HepG2 (cell line): ENCODE measurements around the gene UBE3D. TPM values are rescaled to one million over a fixed set of nuclear protein-coding genes. Genes with fewer than 3 reads are reported as not detected.

Experiments
- ATAC-seq: fragments of 200-7000 bp; cut with Tn5 transposase; 3 replicates; pipeline ENCODE4 v1.9.1; 2020; ENCODE audit warnings: mild to moderate bottlenecking, moderate library complexity
- BruUV-seq: library from RNA; stranded (reverse); fragments of 400-500 nt; replicated peaks from 2 replicates; lab custom pipeline; 2021; lab: Mats Ljungman, UMichigan
- CTCF ChIA-PET: fragments of 300-600 bp; formaldehyde crosslinking; extraction: SDS; loops from one replicate; lab custom pipeline; 2021; ENCODE audit warnings: low total read pairs, inconsistent platforms, low intra/inter-chr PET ratio; lab: Yijun Ruan, JAX
- POLR2A ChIA-PET: fragments of 350-600 bp; sonication (Branson Sonifier 250); formaldehyde crosslinking; loops from one replicate; lab custom pipeline; 2020; ENCODE audit warnings: antibody characterized with exemption, inconsistent platforms; lab: Yijun Ruan, JAX
- DNase-seq: peaks from one replicate; pipeline ENCODE4 v3.0.0-alpha.2; 2015; ENCODE audit warnings: low spot score
- FAIRE-seq: peaks from 3 replicates; lab custom pipeline; 2011; peaks lifted over from hg19 to GRCh38; lab: Jason Lieb, UNC
- H2AFZ ChIP-seq: one replicate; pipeline ENCODE4 v1.6.1; 2011; ENCODE audit warnings: low read length, inconsistent platforms
- H3K27ac ChIP-seq: fragments of 300-600 bp; 3 replicates; pipeline ENCODE4 v1.8.0; 2011; ENCODE audit warnings: mixed run types, mild to moderate bottlenecking, mixed read lengths, low read length, inconsistent platforms; ENCODE audit not compliant: insufficient read depth; ENCODE audit errors: extremely low read length
- H3K27me3 ChIP-seq, 2 experiments: fragments of 200-600 bp in 1 of 2; 2 replicates in 1 of 2; 3 replicates in 1 of 2; pipeline versions ENCODE4 v1.6.0 to v1.8.0; 2011; ENCODE audit warnings: low read length in 2 of 2, mild to moderate bottlenecking in 2 of 2, moderate library complexity in 2 of 2, inconsistent platforms in 1 of 2; ENCODE audit not compliant: insufficient read depth in 2 of 2, control insufficient read depth in 1 of 2
- H3K36me3 ChIP-seq, 2 experiments: fragments of 200-600 bp in 1 of 2; replicated peaks in 1 of 2; 2 replicates in 1 of 2; 3 replicates in 1 of 2; pipeline versions ENCODE4 v1.5.1 to v1.8.0; 2011; ENCODE audit warnings: low read length in 2 of 2, inconsistent platforms in 1 of 2; ENCODE audit not compliant: insufficient read depth in 2 of 2, control insufficient read depth in 1 of 2
- H3K4me1 ChIP-seq: 2 replicates; pipeline ENCODE4 v1.5.1; 2012; ENCODE audit warnings: low read length, inconsistent platforms; ENCODE audit not compliant: insufficient read depth
- H3K4me2 ChIP-seq: 2 replicates; pipeline ENCODE4 v1.6.0; 2011; ENCODE audit warnings: low read depth, low read length, inconsistent platforms
- H3K4me3 ChIP-seq, 3 experiments: fragments of 200-600 bp in 1 of 3; sonication (generic), shearing (Covaris generic) in 1 of 3; replicated peaks in 1 of 3; 2 replicates each; pipeline ENCODE4 v1.5.1; 2011 to 2016; ENCODE audit warnings: low read length in 3 of 3, inconsistent platforms in 2 of 3, low read depth in 2 of 3, mild to moderate bottlenecking in 2 of 3, control low read depth in 1 of 3, mixed read lengths in 1 of 3; ENCODE audit not compliant: insufficient read depth in 1 of 3
- H3K79me2 ChIP-seq: one replicate; pipeline ENCODE4 v1.6.1; 2011; ENCODE audit warnings: low read length, inconsistent platforms; ENCODE audit not compliant: insufficient read depth
- H3K9ac ChIP-seq: 2 replicates; pipeline ENCODE4 v1.6.0; 2011; ENCODE audit warnings: mild to moderate bottlenecking, low read depth, low read length, inconsistent platforms; ENCODE audit not compliant: insufficient read depth
- H3K9me3 ChIP-seq: 2 replicates; pipeline ENCODE4 v1.5.1; 2012; ENCODE audit warnings: mild to moderate bottlenecking, low read length
- H4K20me1 ChIP-seq: 2 replicates; pipeline ENCODE4 v1.6.0; 2011; ENCODE audit warnings: inconsistent platforms, mild to moderate bottlenecking, low read length, moderate library complexity; ENCODE audit not compliant: insufficient read depth
- ATM ChIP-seq: fragments of 450-650 bp; IDR thresholded peaks from 2 replicates; pipeline ENCODE4 v1.7.1; 2017; ENCODE audit warnings: mild to moderate bottlenecking, borderline replicate concordance
- FOXJ3 ChIP-seq: sonication (generic); formaldehyde crosslinking; IDR thresholded peaks from 2 replicates; pipeline ENCODE4 v1.4.0; 2020; ENCODE audit warnings: missing genetic modification reagents, mild to moderate bottlenecking, borderline replicate concordance
- FUBP1 ChIP-seq: sonication (generic); formaldehyde crosslinking; IDR thresholded peaks from 2 replicates; pipeline ENCODE4 v1.5.1; 2020; ENCODE audit warnings: missing genetic modification reagents, mild to moderate bottlenecking, borderline replicate concordance
- GPBP1L1 ChIP-seq: sonication (generic); formaldehyde crosslinking; IDR thresholded peaks from 2 replicates; pipeline ENCODE4 v1.5.0; 2020; ENCODE audit warnings: mild to moderate bottlenecking, missing genetic modification reagents
- HCFC1 ChIP-seq: fragments of 150-350 bp; IDR thresholded peaks from 2 replicates; pipeline ENCODE4 v1.6.1; 2014; ENCODE audit warnings: low read depth, low read length
- KDM3A ChIP-seq: IDR thresholded peaks from 2 replicates; pipeline ENCODE4 v1.6.1; 2018; ENCODE audit warnings: low read depth, missing compliant biosample characterization
- NFYB ChIP-seq: sonication (generic); formaldehyde crosslinking; IDR thresholded peaks from 2 replicates; pipeline ENCODE4 v1.4.0; 2020; ENCODE audit warnings: missing genetic modification reagents
- PREB ChIP-seq: sonication (generic); formaldehyde crosslinking; IDR thresholded peaks from 2 replicates; pipeline ENCODE4 v1.4.0; 2020; ENCODE audit warnings: missing genetic modification reagents
- SATB2 ChIP-seq: sonication (generic); formaldehyde crosslinking; IDR thresholded peaks from 2 replicates; pipeline ENCODE4 v1.5.0; 2020; ENCODE audit warnings: missing genetic modification reagents
- TEAD2 ChIP-seq: sonication (generic); formaldehyde crosslinking; IDR thresholded peaks from 2 replicates; pipeline ENCODE4 v1.9.0; 2021; ENCODE audit warnings: missing genetic modification reagents
- TOPORS ChIP-seq: sonication (generic); formaldehyde crosslinking; IDR thresholded peaks from 2 replicates; pipeline ENCODE4 v1.8.0; 2023; ENCODE audit warnings: mild to moderate bottlenecking, missing genetic modification reagents
- ZFP36L1 ChIP-seq: sonication (generic); formaldehyde crosslinking; IDR thresholded peaks from 2 replicates; pipeline ENCODE4 v1.8.0; 2022; ENCODE audit warnings: mild to moderate bottlenecking, missing genetic modification reagents, moderate library complexity
- ZNF549 ChIP-seq: sonication (generic); formaldehyde crosslinking; IDR thresholded peaks from 2 replicates; pipeline ENCODE4 v1.5.0; 2020; ENCODE audit warnings: missing genetic modification reagents
- ZNF639 ChIP-seq: conservative IDR thresholded peaks from 2 replicates; pipeline ENCODE4 v1.6.1; 2018; ENCODE audit warnings: missing genetic modification reagents
- ZNF761 ChIP-seq: sonication (generic); formaldehyde crosslinking; conservative IDR thresholded peaks from 2 replicates; pipeline ENCODE4 v1.4.0; 2020; ENCODE audit warnings: mild to moderate bottlenecking, missing genetic modification reagents
- WGBS: methylation state at CpG from one replicate; pipeline ENCODE4 v1.1.6; 2017; ENCODE audit warnings: low lambda C conversion rate; 5-methylcytosine and 5-hydroxymethylcytosine counted together
- in situ Hi-C: cut with HindIII; loops from 2 replicates; pipeline ENCODE4 v1.10.0; 2017; ENCODE audit warnings: low pct_unique_long_range_greater_than_20kb; ENCODE audit not compliant: extremely low pct_ligation_motif_present
- intact Hi-C: fragments of 100-400 bp; cut with micrococcal nuclease; formaldehyde crosslinking; loops from one replicate; pipeline ENCODE4 v1.10.0; 2022; ENCODE audit not compliant: unreplicated experiment
- polyA plus RNA-seq, 8 experiments: library from polyadenylated mRNA; depleted of rRNA in 3 of 8; stranded (reverse) in 7 of 8; unstranded in 1 of 8; fragments of >200 nt; fragmentation: Illumina TruSeq in 4 of 8; extraction: Trizol in 4 of 8; gene quantifications; 2 replicates each; pipeline versions ENCODE4 v1.2.1 to v1.2.3, GENCODE V29; 2011 to 2016; ENCODE audit warnings: low read depth in 4 of 8, missing spikeins in 1 of 8, mixed read lengths in 1 of 8; ENCODE audit not compliant: insufficient read depth in 1 of 8
- total RNA-seq, 5 experiments: library from RNA; depleted of rRNA; stranded (reverse); fragments of >200 nt; fragmentation: Illumina TruSeq; extraction: Trizol; gene quantifications; 2 replicates each; pipeline ENCODE4 v1.2.3, GENCODE V29; 2016; ENCODE audit warnings: low read depth in 1 of 5

Gene UBE3D
- total and polyA plus RNA-seq, 2 of the 13 experiments (the other 11 are each of a cell fraction or from before 2014, with no cell fraction given): 5.1 to 11.4 TPM

GRCh38 chr6:83097204-83097603 lies 31.6 kb upstream of the UBE3D start:
- no peaks in the 10 kb centered on the region for H3K27me3 ChIP-seq
- H4K20me1 ChIP-seq: no peaks in the 10 kb centered on the region
- ATAC-seq (no peak), FAIRE-seq (no peak), DNase-seq (no peak)
- no peak overlapping the region for H3K4me3 ChIP-seq
- 99% methylated on average over 2 of the region's 2 CpGs for WGBS
- no peaks in the 10 kb centered on the region for H3K79me2 ChIP-seq
- BruUV-seq: no TSS peak
- no peak overlapping the region for H3K9ac ChIP-seq
- no peak overlapping the region for H2AFZ ChIP-seq
- peaks cover 0 to 3% of the 10 kb centered on the region in 2 experiments; a peak in 1 of 5 replicates for H3K36me3 ChIP-seq
- H3K27ac ChIP-seq: no peak overlapping the region
- POLR2A ChIA-PET: no interaction called here
- H3K9me3 ChIP-seq: no peaks in the 10 kb centered on the region
- in situ Hi-C loops: no loop called here
- no peak for TF ChIP-seq ZFP36L1 (CRISPR knock-in tag)
- TF ChIP-seq TOPORS (CRISPR knock-in tag): no peak
- TF ChIP-seq ZNF639 (CRISPR knock-in tag): no peak
- no peak for TF ChIP-seq HCFC1
- TF ChIP-seq NFYB (CRISPR knock-in tag): no peak
- no peak for TF ChIP-seq ZNF761 (CRISPR knock-in tag)
- no peak for TF ChIP-seq SATB2 (CRISPR knock-in tag)
- intact Hi-C loops: no loop called here
- CTCF ChIA-PET: no interaction called here
- no peak overlapping the region for H3K4me2 ChIP-seq
- no peaks in the 10 kb centered on the region for H3K4me1 ChIP-seq

GRCh38 chr6:83096791-83097190 lies 31.1 kb upstream of the UBE3D start:
- no peaks in the 10 kb centered on the region for H4K20me1 ChIP-seq
- ATAC-seq: no peak
- no peaks in the 10 kb centered on the region for H3K79me2 ChIP-seq
- H3K27ac ChIP-seq: no peak overlapping the region
- ChIA-PET POLR2A (no interaction called here), CTCF (no interaction called here)
- H3K4me1 ChIP-seq: no peaks in the 10 kb centered on the region
- no peak overlapping the region for H3K9ac ChIP-seq
- no peaks in the 10 kb centered on the region for H3K36me3 ChIP-seq
- DNase-seq: no peak
- H3K4me3 ChIP-seq: no peak overlapping the region
- in situ Hi-C loops (no loop called here), intact Hi-C loops (no loop called here)
- no peak overlapping the region for H3K4me2 ChIP-seq
- no peak for FAIRE-seq
- WGBS: 87% methylated on average over 2 of the region's 2 CpGs
- no peaks in the 10 kb centered on the region for H3K27me3 ChIP-seq
- no TSS peak for BruUV-seq
- H2AFZ ChIP-seq: no peak overlapping the region
- no peaks in the 10 kb centered on the region for H3K9me3 ChIP-seq
- TF ChIP-seq KDM3A (CRISPR knock-in tag) (no peak), ATM (no peak), PREB (CRISPR knock-in tag) (no peak), ZNF549 (CRISPR knock-in tag) (no peak), FUBP1 (CRISPR knock-in tag) (no peak), FOXJ3 (no peak), GPBP1L1 (CRISPR knock-in tag) (no peak), TEAD2 (CRISPR knock-in tag) (no peak)
